Globus pallidus (tissue), 1 donor: ENCODE data around the gene FAM227B.
"Not testable (repeated sequence)": the region's sequence is repeated elsewhere in the genome, so short reads cannot be mapped to it uniquely, and the experiment has no call there.

ENCODE experiments used
- DNase-seq: peaks from one replicate; pipeline ENCODE4 v3.0.0-alpha.2; 2015; ENCODE audit warnings: low spot score

The FAM227B gene

GRCh38 chr15:49492830-49493229, 127.8 kb downstream of the FAM227B start:
- no peak for DNase-seq

GRCh38 chr15:49492151-49492550, 128.5 kb downstream of the FAM227B start:
- DNase-seq: no peak

GRCh38 chr15:49490966-49491365, 129.7 kb downstream of the FAM227B start:
- DNase-seq: no peak

GRCh38 chr15:49485401-49485800, 135.2 kb downstream of the FAM227B start:
- DNase-seq: not testable (repeated sequence)

- not testable (repeated sequence) for DNase-seq
Observed at GRCh38 chr15:49478982-49479381, 141.6 kb downstream of the FAM227B start.

GRCh38 chr15:49478021-49478420, 142.6 kb downstream of the FAM227B start:
- not testable (repeated sequence) for DNase-seq

- no peak for DNase-seq
Observed at GRCh38 chr15:49473031-49473430, 147.6 kb downstream of the FAM227B start.

GRCh38 chr15:49472338-49472737, 148.3 kb downstream of the FAM227B start:
- no peak for DNase-seq

GRCh38 chr15:49471733-49472132, 148.9 kb downstream of the FAM227B start:
- no peak for DNase-seq

- DNase-seq: not testable (repeated sequence)
Observed at GRCh38 chr15:49471248-49471647, 149.4 kb downstream of the FAM227B start.

GRCh38 chr15:49468481-49468839, 152.2 kb downstream of the FAM227B start:
- DNase-seq: no peak

- no peak for DNase-seq
Observed at GRCh38 chr15:49467746-49468480, 152.7 kb downstream of the FAM227B start.

- DNase-seq: no peak
Observed at GRCh38 chr15:49466119-49466518, 154.5 kb downstream of the FAM227B start.

GRCh38 chr15:49464522-49464921, 156.1 kb downstream of the FAM227B start:
- DNase-seq: no peak

- no peak for DNase-seq
Observed at GRCh38 chr15:49462232-49462844, 158.3 kb downstream of the FAM227B start.

GRCh38 chr15:49460411-49460941, 160.1 kb downstream of the FAM227B start:
- DNase-seq: no peak

GRCh38 chr15:49458145-49458544, 162.5 kb downstream of the FAM227B start:
- DNase-seq: no peak

GRCh38 chr15:49456166-49456565, 164.5 kb downstream of the FAM227B start:
- DNase-seq: no peak

GRCh38 chr15:49452595-49452994, 168.0 kb downstream of the FAM227B start:
- no peak for DNase-seq

- DNase-seq: no peak
Observed at GRCh38 chr15:49441816-49442215, 178.8 kb downstream of the FAM227B start.

- DNase-seq: no peak
Observed at GRCh38 chr15:49441356-49441755, 179.3 kb downstream of the FAM227B start.

- DNase-seq: no peak
Observed at GRCh38 chr15:49439678-49440395, 180.8 kb downstream of the FAM227B start.
